BLaER1 (cell line): ENCODE data around the gene TBC1D16.
"Not testable (repeated sequence)": the region's sequence is repeated elsewhere in the genome, so short reads cannot be mapped to it uniquely, and the experiment has no call there.

ENCODE experiments used
- H3K27ac ChIP-seq: shearing (Covaris generic); formaldehyde crosslinking; 2 replicates; pipeline ENCODE4 v1.8.1; 2022
- H3K27me3 ChIP-seq: shearing (Covaris generic); formaldehyde crosslinking; 2 replicates; pipeline ENCODE4 v1.8.1; 2022
- H3K36me3 ChIP-seq: shearing (Covaris generic); formaldehyde crosslinking; 2 replicates; pipeline ENCODE4 v1.8.1; 2022
- H3K4me1 ChIP-seq: shearing (Covaris generic); formaldehyde crosslinking; 2 replicates; pipeline ENCODE4 v1.8.1; 2022
- H3K4me2 ChIP-seq: shearing (Covaris generic); formaldehyde crosslinking; 2 replicates; pipeline ENCODE4 v1.8.1; 2022
- H3K4me3 ChIP-seq: shearing (Covaris generic); formaldehyde crosslinking; 2 replicates; pipeline ENCODE4 v1.8.1; 2022
- H3K9ac ChIP-seq: shearing (Covaris generic); formaldehyde crosslinking; 2 replicates; pipeline ENCODE4 v1.8.1; 2022
- H3K9me3 ChIP-seq: shearing (Covaris generic); formaldehyde crosslinking; 2 replicates; pipeline ENCODE4 v1.8.1; 2022
- H4K20me1 ChIP-seq: shearing (Covaris generic); formaldehyde crosslinking; 2 replicates; pipeline ENCODE4 v1.8.1; 2022
- Cebpa-rat ChIP-seq: shearing (Covaris generic); IDR thresholded peaks from 2 replicates; pipeline ENCODE4 v1.8.1; 2022

The TBC1D16 gene

GRCh38 chr17:79995696-79996095, 40.0 kb downstream of the TBC1D16 start:
- Histone ChIP-seq H3K4me1 (peaks cover 80% of the 10 kb centered on the region), H3K27me3 (peaks cover 4% of the 10 kb centered on the region; the same call in 1 of the 2 replicates)
- no peak for TF ChIP-seq Cebpa-rat

GRCh38 chr17:79994602-79995001, 41.1 kb downstream of the TBC1D16 start:
- Histone ChIP-seq H3K9me3 (no peaks in the 10 kb centered on the region), H3K4me1 (peaks cover 80% of the 10 kb centered on the region), H3K9ac (no peak overlapping the region), H3K36me3 (no peaks in the 10 kb centered on the region), H4K20me1 (peaks cover 17% of the 10 kb centered on the region), H3K4me2 (peak overlapping the region; percentile 97), H3K27me3 (peaks cover 6% of the 10 kb centered on the region; the same call in 1 of the 2 replicates), H3K4me3 (no peak overlapping the region), H3K27ac (0 out of 2 replicates have a peak overlapping the region, but pooled peaks have one; percentile 77)
- TF ChIP-seq Cebpa-rat = no peak

More at GRCh38 chr17:79995696-79996095, 40.0 kb downstream of the TBC1D16 start:
- Histone ChIP-seq H3K9ac (no peak overlapping the region), H3K27ac (no peak overlapping the region), H3K9me3 (no peaks in the 10 kb centered on the region), H4K20me1 (peaks cover 7% of the 10 kb centered on the region; the same call in 1 of the 2 replicates), H3K4me3 (no peak overlapping the region), H3K4me2 (peak overlapping the region; percentile 97), H3K36me3 (no peaks in the 10 kb centered on the region)

GRCh38 chr17:79994228-79994569, 41.5 kb downstream of the TBC1D16 start:
- not testable (repeated sequence) for H3K36me3 ChIP-seq, H3K9me3 ChIP-seq, H3K4me3 ChIP-seq, H3K9ac ChIP-seq, H3K27me3 ChIP-seq
- Histone ChIP-seq H3K4me1 (peaks cover 80% of the 10 kb centered on the region), H3K4me2 (peak overlapping the region; percentile 97), H4K20me1 (peaks cover 21% of the 10 kb centered on the region), H3K27ac (peak overlapping the region; percentile 77)

- peaks cover 27% of the 10 kb centered on the region for H4K20me1 ChIP-seq
- peak overlapping the region; percentile 77 for H3K27ac ChIP-seq
- H3K4me3 ChIP-seq = peak overlapping the region; percentile 41; the same call in 1 of the 2 replicates
- H3K4me1 ChIP-seq = peaks cover 83% of the 10 kb centered on the region
- H3K9ac ChIP-seq = peak overlapping the region; percentile 68
- no peaks in the 10 kb centered on the region for H3K36me3 ChIP-seq
- H3K9me3 ChIP-seq = no peaks in the 10 kb centered on the region
- peak overlapping the region; percentile 97 for H3K4me2 ChIP-seq
- peaks cover 16% of the 10 kb centered on the region for H3K27me3 ChIP-seq
- TF ChIP-seq Cebpa-rat = peak; percentile 98
Measured at GRCh38 chr17:79993390-79994227, 42.1 kb downstream of the TBC1D16 start.

- no peak for TF ChIP-seq Cebpa-rat
- Histone ChIP-seq H3K4me1 (peaks cover 83% of the 10 kb centered on the region), H3K9ac (peak overlapping the region; percentile 68), H3K36me3 (no peaks in the 10 kb centered on the region), H3K4me2 (peak overlapping the region; percentile 97), H3K9me3 (no peaks in the 10 kb centered on the region), H3K4me3 (peak overlapping the region; percentile 62; the same call in 1 of the 2 replicates), H3K27me3 (peaks cover 17% of the 10 kb centered on the region), H3K27ac (peak overlapping the region; percentile 77), H4K20me1 (peaks cover 35% of the 10 kb centered on the region)
Measured at GRCh38 chr17:79992649-79993389, 42.9 kb downstream of the TBC1D16 start.

GRCh38 chr17:79991924-79992648, 43.6 kb downstream of the TBC1D16 start:
- H3K27me3 ChIP-seq = peaks cover 17% of the 10 kb centered on the region
- H3K27ac ChIP-seq = peak overlapping the region; percentile 77
- H3K9me3 ChIP-seq = no peaks in the 10 kb centered on the region
- H3K9ac ChIP-seq = peak overlapping the region; percentile 65
- peaks cover 42% of the 10 kb centered on the region for H4K20me1 ChIP-seq
- peak overlapping the region; percentile 97 for H3K4me2 ChIP-seq
- H3K36me3 ChIP-seq = no peaks in the 10 kb centered on the region
- no peak for TF ChIP-seq Cebpa-rat
- peak overlapping the region; percentile 62 for H3K4me3 ChIP-seq
- H3K4me1 ChIP-seq = peaks cover 83% of the 10 kb centered on the region

- no peak for TF ChIP-seq Cebpa-rat
- H3K9ac ChIP-seq = no peak overlapping the region
- H3K27me3 ChIP-seq = peaks cover 17% of the 10 kb centered on the region
- H3K4me3 ChIP-seq = peak overlapping the region; percentile 62
- no peaks in the 10 kb centered on the region for H3K36me3 ChIP-seq
- H3K9me3 ChIP-seq = no peaks in the 10 kb centered on the region
- H3K4me2 ChIP-seq = peak overlapping the region; percentile 97
- H3K4me1 ChIP-seq = peaks cover 83% of the 10 kb centered on the region
- H3K27ac ChIP-seq = no peak overlapping the region
- peaks cover 42% of the 10 kb centered on the region for H4K20me1 ChIP-seq
Measured at GRCh38 chr17:79991140-79991923, 44.3 kb downstream of the TBC1D16 start.

GRCh38 chr17:79990704-79991103, 45.0 kb downstream of the TBC1D16 start:
- Histone ChIP-seq H3K4me2 (peak overlapping the region; percentile 70), H3K27me3 (peaks cover 17% of the 10 kb centered on the region), H3K9me3 (no peaks in the 10 kb centered on the region), H3K4me3 (no peak overlapping the region), H3K9ac (no peak overlapping the region), H3K36me3 (no peaks in the 10 kb centered on the region), H3K27ac (no peak overlapping the region), H3K4me1 (peaks cover 83% of the 10 kb centered on the region), H4K20me1 (peaks cover 42% of the 10 kb centered on the region)
- TF ChIP-seq Cebpa-rat = no peak

GRCh38 chr17:79990051-79990592, 45.5 kb downstream of the TBC1D16 start:
- Histone ChIP-seq H3K4me1 (peaks cover 83% of the 10 kb centered on the region), H3K36me3 (no peaks in the 10 kb centered on the region), H3K4me2 (no peak overlapping the region), H3K27me3 (peaks cover 17% of the 10 kb centered on the region), H3K27ac (no peak overlapping the region), H3K9me3 (no peaks in the 10 kb centered on the region), H3K9ac (no peak overlapping the region), H4K20me1 (peaks cover 42% of the 10 kb centered on the region), H3K4me3 (no peak overlapping the region)
- TF ChIP-seq Cebpa-rat = no peak
